ENCODE results near the gene ZNF674.
"Not testable (repeated sequence)": the region's sequence is repeated elsewhere in the genome, so short reads cannot be mapped to it uniquely, and the experiment has no call there.

ZNF674 gene

GRCh38 chrX:46461660-46462191 is 83.5 kb downstream of the ZNF674 start:
- no peak for TF ChIP-seq EZH2phosphoT487 (IDR thresholded peaks at IDR 0.05; ENCODE audit: low read depth)
- TF ChIP-seq, protein P1, sequence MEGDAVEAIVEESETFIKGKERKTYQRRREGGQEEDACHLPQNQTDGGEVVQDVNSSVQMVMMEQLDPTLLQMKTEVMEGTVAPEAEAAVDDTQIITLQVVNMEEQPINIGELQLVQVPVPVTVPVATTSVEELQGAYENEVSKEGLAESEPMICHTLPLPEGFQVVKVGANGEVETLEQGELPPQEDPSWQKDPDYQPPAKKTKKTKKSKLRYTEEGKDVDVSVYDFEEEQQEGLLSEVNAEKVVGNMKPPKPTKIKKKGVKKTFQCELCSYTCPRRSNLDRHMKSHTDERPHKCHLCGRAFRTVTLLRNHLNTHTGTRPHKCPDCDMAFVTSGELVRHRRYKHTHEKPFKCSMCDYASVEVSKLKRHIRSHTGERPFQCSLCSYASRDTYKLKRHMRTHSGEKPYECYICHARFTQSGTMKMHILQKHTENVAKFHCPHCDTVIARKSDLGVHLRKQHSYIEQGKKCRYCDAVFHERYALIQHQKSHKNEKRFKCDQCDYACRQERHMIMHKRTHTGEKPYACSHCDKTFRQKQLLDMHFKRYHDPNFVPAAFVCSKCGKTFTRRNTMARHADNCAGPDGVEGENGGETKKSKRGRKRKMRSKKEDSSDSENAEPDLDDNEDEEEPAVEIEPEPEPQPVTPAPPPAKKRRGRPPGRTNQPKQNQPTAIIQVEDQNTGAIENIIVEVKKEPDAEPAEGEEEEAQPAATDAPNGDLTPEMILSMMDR (IDR thresholded peaks at IDR 0.05; ENCODE audit: low read depth, low read length) = no peak
- no peaks in the 10 kb centered on the region for H3K79me2 ChIP-seq (ENCODE audit: low read length)
- H3K4me3 ChIP-seq (ENCODE audit: low read length) = no peak overlapping the region
- no peak overlapping the region for H3K27ac ChIP-seq (ENCODE audit: low read length)
- peaks cover 5% of the 10 kb centered on the region for H3K36me3 ChIP-seq (replicated peaks; ENCODE audit: low read depth, low read length)
- H3K4me1 ChIP-seq (ENCODE audit: low read length) = no peaks in the 10 kb centered on the region; the same call in 1 of the 2 replicates
- no peak overlapping the region for H3K9ac ChIP-seq (ENCODE audit: low read length)
- no peaks in the 10 kb centered on the region for H3K9me3 ChIP-seq (ENCODE audit: insufficient read depth, low read length)
- no peaks in the 10 kb centered on the region for H4K20me1 ChIP-seq (ENCODE audit: insufficient read depth, low read length)
- no peak overlapping the region for H2AFZ ChIP-seq (ENCODE audit: low read depth, low read length)
- H3K4me2 ChIP-seq (ENCODE audit: low read length) = no peak overlapping the region
- no peaks in the 10 kb centered on the region for H3K27me3 ChIP-seq (ENCODE audit: low read depth, low read length)

DNA sequence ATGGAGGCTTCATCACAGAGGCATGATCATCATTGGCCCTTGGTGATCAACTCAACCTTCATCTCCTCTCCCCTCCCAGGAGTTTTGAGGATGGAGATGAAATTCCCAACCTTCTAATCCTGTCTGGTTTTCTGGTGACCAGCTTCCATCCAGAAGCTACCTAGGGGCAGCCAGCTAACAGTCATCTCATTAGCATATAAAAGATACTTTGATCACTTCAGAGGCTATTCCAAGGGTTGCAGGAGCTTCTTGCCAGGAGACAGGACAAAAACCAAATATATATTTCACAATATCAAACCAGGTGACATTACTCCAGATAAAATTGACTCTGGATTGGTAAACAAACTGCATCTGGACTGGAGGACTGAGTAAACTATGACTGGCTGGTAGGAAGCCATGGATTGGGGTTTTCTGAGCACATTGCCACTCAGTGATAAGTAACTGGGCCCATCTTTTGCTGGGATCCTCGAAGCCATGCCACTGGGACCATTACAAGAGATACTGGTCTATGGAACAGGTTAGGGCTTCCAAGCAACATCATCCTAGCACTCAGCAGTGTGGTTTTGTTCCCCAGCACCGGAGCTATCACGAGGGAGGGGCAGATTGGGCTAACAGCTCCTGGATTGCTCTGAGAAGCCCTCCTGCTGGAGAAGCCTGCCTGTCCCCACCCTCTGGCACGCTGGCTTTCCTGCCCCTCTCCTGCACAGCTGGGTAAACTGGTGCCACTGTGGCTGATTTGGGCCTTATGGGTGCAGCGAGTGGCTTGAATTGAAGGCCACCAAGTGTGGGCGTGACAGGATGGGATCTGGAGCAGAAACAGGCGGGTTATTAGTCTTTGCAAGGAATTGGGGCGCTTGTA is 84.2 kb downstream of the ZNF674 start:
- H3K4me1 ChIP-seq (ENCODE audit: low read length); H4K20me1 ChIP-seq (ENCODE audit: insufficient read depth, low read length); H3K36me3 ChIP-seq (replicated peaks; ENCODE audit: low read depth, low read length); H3K9me3 ChIP-seq (ENCODE audit: insufficient read depth, low read length); H3K27me3 ChIP-seq (ENCODE audit: low read depth, low read length); H3K4me3 ChIP-seq (ENCODE audit: low read length); H3K27ac ChIP-seq (ENCODE audit: low read length); H3K79me2 ChIP-seq (ENCODE audit: low read length); H3K9ac ChIP-seq (ENCODE audit: low read length); H3K4me2 ChIP-seq (ENCODE audit: low read length); H2AFZ ChIP-seq (ENCODE audit: low read depth, low read length): not testable (repeated sequence)

DNA sequence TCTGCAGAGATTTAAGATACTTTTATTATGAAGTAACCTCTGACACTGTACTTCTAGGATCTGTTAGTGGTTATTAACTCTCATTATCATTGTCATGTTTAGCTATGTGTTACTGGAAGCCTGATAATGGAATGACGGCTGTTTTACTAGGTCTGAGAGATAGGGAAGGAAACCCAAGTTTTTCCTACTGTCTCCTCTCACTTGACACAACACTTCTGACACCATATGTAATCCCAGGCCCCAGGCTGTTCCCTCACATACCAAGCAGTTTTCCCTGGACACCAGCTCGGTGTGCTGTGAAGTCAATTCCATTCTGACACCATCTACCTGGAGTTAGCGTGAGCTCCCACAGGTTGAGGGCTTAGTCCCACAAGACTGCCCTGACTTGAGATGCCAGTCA is 85.6 kb downstream of the ZNF674 start:
- no peak overlapping the region for H3K4me3 ChIP-seq (ENCODE audit: low read length)
- no peaks in the 10 kb centered on the region for H3K27me3 ChIP-seq (ENCODE audit: low read depth, low read length)
- no peaks in the 10 kb centered on the region for H3K36me3 ChIP-seq (replicated peaks; ENCODE audit: low read depth, low read length)
- TF ChIP-seq, protein P1 (IDR thresholded peaks at IDR 0.05; ENCODE audit: low read depth, low read length) = no peak
- no peak for TF ChIP-seq EZH2phosphoT487 (IDR thresholded peaks at IDR 0.05; ENCODE audit: low read depth)
- H3K9ac ChIP-seq (ENCODE audit: low read length) = no peak overlapping the region
- H4K20me1 ChIP-seq (ENCODE audit: insufficient read depth, low read length) = no peaks in the 10 kb centered on the region
- H2AFZ ChIP-seq (ENCODE audit: low read depth, low read length) = no peak overlapping the region
- H3K27ac ChIP-seq (ENCODE audit: low read length) = no peak overlapping the region
- H3K79me2 ChIP-seq (ENCODE audit: low read length) = no peaks in the 10 kb centered on the region
- no peaks in the 10 kb centered on the region; the same call in 1 of the 2 replicates for H3K4me1 ChIP-seq (ENCODE audit: low read length)
- H3K4me2 ChIP-seq (ENCODE audit: low read length) = no peak overlapping the region
- H3K9me3 ChIP-seq (ENCODE audit: insufficient read depth, low read length) = no peaks in the 10 kb centered on the region

- Histone ChIP-seq H3K4me2 (ENCODE audit: low read length) (no peak overlapping the region), H3K27me3 (ENCODE audit: low read depth, low read length) (no peaks in the 10 kb centered on the region), H3K27ac (ENCODE audit: low read length) (no peak overlapping the region), H3K36me3 (replicated peaks; ENCODE audit: low read depth, low read length) (no peaks in the 10 kb centered on the region), H3K79me2 (ENCODE audit: low read length) (no peaks in the 10 kb centered on the region), H4K20me1 (ENCODE audit: insufficient read depth, low read length) (no peaks in the 10 kb centered on the region), H3K9ac (ENCODE audit: low read length) (no peak overlapping the region), H3K4me3 (ENCODE audit: low read length) (no peak overlapping the region), H3K4me1 (ENCODE audit: low read length) (no peaks in the 10 kb centered on the region), H2AFZ (ENCODE audit: low read depth, low read length) (no peak overlapping the region), H3K9me3 (ENCODE audit: insufficient read depth, low read length) (no peaks in the 10 kb centered on the region)
- no peak for TF ChIP-seq EZH2phosphoT487 (IDR thresholded peaks at IDR 0.05; ENCODE audit: low read depth)
- TF ChIP-seq, protein P1 (IDR thresholded peaks at IDR 0.05; ENCODE audit: low read depth, low read length) = no peak
Observed at GRCh38 chrX:46456125-46456922, 88.9 kb downstream of the ZNF674 start.
